Central memory CD4-positive, alpha-beta T cell (primary cell): Measurements from ENCODE around the gene HHEX.

Experiments used
- DNase-seq: peaks from one replicate; pipeline ENCODE4 v3.0.0; 2022

Gene HHEX

GRCh38 chr10:92693534-92693893 is 3.8 kb downstream of the HHEX start:
- DNase-seq = no peak

- no peak for DNase-seq
Observed at GRCh38 chr10:92695679-92696605, 6.2 kb downstream of the HHEX start.

GRCh38 chr10:92696606-92697383 is 7.0 kb downstream of the HHEX start:
- DNase-seq = no peak

- DNase-seq = peak; percentile 17
Observed at GRCh38 chr10:92697663-92698511, 8.1 kb downstream of the HHEX start.

GRCh38 chr10:92699193-92699517 is 9.4 kb downstream of the HHEX start:
- DNase-seq = no peak

GRCh38 chr10:92699518-92700381 is 10.0 kb downstream of the HHEX start:
- peak; percentile 9 for DNase-seq

- no peak for DNase-seq
Observed at GRCh38 chr10:92702301-92702916, 12.7 kb downstream of the HHEX start.

GRCh38 chr10:92712016-92712889 is 22.5 kb downstream of the HHEX start:
- DNase-seq = no peak

GRCh38 chr10:92714152-92714845 is 24.5 kb downstream of the HHEX start:
- DNase-seq = no peak

GRCh38 chr10:92714872-92715271 is 25.1 kb downstream of the HHEX start:
- no peak for DNase-seq

GRCh38 chr10:92719991-92720830 is 30.5 kb downstream of the HHEX start:
- DNase-seq = no peak

GRCh38 chr10:92720831-92721165 is 31.0 kb downstream of the HHEX start:
- no peak for DNase-seq

GRCh38 chr10:92722349-92722748 is 32.6 kb downstream of the HHEX start:
- DNase-seq = no peak

- no peak for DNase-seq
Observed at GRCh38 chr10:92727141-92727540, 37.4 kb downstream of the HHEX start.

- no peak for DNase-seq
Observed at GRCh38 chr10:92727550-92727949, 37.8 kb downstream of the HHEX start.

- no peak for DNase-seq
Observed at GRCh38 chr10:92729886-92730285, 40.1 kb downstream of the HHEX start.

- no peak for DNase-seq
Observed at GRCh38 chr10:92732958-92733357, 43.2 kb downstream of the HHEX start.

GRCh38 chr10:92734301-92734700 is 44.5 kb downstream of the HHEX start:
- no peak for DNase-seq

- no peak for DNase-seq
Observed at GRCh38 chr10:92735938-92736337, 46.2 kb downstream of the HHEX start.
